Activated CD4-positive, alpha-beta T cell treated with anti-CD3 and anti-CD28 coated beads, Interleukin-2, amount 50 U/mL, for 4 hours (primary cell): ENCODE results near the gene ATG16L1.

Experiments
- DNase-seq, 2 experiments: peaks; one replicate each; pipeline ENCODE4 v3.0.0-alpha.2; 2020

The ATG16L1 gene

GRCh38 chr2:233251306-233252116 lies at the start of gene ATG16L1:
Gene ATG16L1 (plus strand): TSS chr2:233251673. CDS start chr2:233251828, 155 bp downstream.
- DNase-seq: peak; percentile 92 to 94

- DNase-seq: no peak
Observed at GRCh38 chr2:233202531-233202944, 48.9 kb upstream of the ATG16L1 start.

GRCh38 chr2:233203060-233203459 lies 48.4 kb upstream of the ATG16L1 start:
- DNase-seq: no peak

DNA sequence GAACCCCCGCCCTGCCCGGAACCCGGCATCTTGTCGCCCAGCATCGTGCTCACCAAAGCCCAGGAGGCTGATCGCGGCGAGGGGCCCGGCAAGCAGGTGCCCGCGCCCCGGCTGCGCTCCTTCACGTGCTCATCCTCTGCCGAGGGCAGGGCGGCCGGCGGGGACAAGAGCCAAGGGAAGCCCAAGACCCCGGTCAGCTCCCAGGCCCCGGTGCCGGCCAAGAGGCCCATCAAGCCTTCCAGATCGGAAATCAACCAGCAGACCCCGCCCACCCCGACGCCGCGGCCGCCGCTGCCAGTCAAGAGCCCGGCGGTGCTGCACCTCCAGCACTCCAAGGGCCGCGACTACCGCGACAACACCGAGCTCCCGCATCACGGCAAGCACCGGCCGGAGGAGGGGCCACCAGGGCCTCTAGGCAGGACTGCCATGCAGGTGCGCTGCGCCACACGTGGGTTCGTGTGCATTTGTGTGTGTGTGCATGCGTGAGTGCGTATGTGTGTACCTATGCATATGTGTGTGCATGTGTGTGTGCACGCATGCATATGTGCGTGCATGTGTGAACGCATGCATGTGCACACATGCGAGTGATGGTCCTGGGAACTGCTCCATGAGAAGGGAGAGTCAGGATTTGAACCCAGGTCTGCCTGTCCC lies 47.1 kb upstream of the ATG16L1 start:
- DNase-seq: no peak

- DNase-seq: no peak
Observed at GRCh38 chr2:233208382-233209116, 42.9 kb upstream of the ATG16L1 start.

DNA sequence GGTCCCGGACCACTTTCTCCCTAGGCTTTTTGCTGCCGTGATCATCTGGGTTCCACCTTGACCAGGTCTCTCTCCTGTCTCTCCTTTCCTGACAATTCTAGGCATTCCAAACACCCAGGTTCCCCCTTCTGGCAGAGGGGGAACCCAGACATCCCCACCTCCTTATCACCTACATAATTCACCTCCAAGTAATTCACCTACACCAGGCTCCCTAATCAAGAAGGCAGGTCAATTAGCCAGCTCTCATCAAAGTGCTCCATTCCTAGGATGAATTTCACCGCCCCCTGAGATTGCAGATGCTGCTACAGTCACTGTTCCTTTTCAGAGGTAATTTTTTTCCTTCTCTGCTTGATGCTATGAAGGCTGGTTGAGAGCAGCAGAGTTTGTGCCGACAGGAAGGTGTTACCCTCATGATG lies 42.3 kb upstream of the ATG16L1 start:
- DNase-seq: no peak

GRCh38 chr2:233209533-233210171 lies 41.8 kb upstream of the ATG16L1 start:
- DNase-seq: no peak

DNA sequence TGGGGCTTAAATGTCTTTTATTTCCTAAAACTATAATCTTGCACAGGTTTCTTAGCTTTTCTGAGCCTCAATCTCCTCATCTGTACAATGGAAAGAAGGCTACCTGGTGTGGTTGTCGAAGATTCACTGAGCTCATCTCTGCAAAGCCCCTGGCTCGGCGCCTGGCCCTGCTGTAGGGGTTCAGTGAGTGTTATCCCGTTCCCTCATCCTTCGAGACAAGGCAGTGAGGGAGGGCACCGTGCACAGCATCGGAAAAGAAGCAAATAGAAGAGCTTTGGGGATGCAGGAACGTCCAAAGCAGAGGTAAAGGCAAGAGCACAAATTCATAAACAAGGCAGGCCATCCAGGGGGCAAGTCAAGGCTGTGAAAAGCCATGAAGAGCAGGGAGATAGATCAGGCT lies 41.2 kb upstream of the ATG16L1 start:
- DNase-seq: no peak

DNA sequence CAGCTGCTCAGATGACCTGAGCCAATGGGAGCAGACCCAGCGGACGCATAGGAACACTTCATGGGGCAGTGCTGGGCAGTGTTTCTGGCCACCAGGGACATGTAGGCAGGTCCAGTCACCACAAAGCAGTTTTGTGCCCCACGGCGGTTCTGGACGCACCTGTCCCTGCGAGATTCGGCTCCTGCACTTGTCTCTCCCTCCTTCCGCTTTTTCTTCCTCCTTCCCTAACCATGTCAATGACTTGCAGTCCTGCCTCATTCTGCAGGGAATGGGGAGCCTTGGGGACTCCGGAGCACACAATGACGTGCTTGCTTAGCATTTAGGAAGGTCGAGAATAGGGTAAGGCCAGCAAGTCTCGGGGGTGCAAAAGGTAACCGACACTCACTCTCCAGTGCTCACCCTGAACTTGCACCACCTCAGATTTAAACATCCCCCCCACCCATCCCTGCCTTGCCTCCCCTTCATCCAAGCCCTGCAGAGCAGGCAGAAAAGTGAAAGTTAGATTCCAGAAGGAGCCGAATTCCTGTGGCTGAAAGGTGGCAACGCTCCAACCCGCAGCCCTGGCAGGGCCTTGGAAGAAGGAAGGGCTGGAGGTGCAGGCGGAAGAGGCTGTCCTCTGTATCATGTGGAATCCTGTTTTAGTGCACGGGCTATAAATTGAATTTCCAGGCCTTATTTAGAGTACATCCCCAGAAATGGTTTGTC lies 40.5 kb upstream of the ATG16L1 start:
- DNase-seq: no peak

DNA sequence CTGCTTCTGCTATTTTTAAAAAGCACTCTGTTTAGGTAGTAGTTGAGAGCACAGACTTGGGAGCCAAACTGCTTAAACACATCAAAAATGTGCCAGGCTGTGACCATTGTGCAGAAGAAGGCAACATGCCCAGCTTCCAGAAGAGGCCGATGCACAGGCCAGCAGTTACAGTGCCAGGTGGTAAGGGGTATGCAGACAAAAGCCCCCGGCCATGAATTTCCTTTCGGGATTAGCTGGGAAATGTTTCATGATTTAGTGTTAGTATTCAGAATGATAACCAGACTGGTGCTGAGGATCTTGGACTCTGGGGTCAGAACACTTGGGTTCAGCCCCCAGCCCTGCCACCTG lies 40.0 kb upstream of the ATG16L1 start:
- DNase-seq: no peak

- DNase-seq: no peak
Observed at GRCh38 chr2:233213011-233213410, 38.5 kb upstream of the ATG16L1 start.

- DNase-seq: no peak
Observed at GRCh38 chr2:233213975-233214374, 37.5 kb upstream of the ATG16L1 start.

DNA sequence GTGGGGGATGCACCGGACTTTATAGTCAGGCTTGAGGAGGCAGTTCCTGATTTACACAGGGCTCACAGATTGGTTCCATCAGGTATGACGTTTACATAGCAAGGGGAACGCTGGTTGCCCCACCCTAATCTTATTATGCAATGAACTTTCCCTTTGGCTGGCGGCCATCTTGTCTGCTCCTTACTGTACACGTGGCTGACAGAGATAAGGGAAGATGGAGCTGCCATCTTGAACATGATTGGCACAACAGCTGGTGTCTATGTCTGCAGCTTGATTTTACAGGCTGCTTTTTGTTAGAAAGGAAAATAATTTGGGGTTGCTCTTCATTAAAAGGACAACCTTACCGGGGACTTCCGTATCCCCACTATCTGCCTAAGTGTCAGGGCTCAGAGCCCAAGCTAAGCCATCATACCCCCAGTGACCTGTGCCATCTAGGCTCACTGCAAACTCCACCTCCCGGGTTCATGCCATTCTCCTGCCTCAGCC lies 33.5 kb upstream of the ATG16L1 start:
- no peak for DNase-seq

- DNase-seq: no peak
Observed at GRCh38 chr2:233218836-233219235, 32.6 kb upstream of the ATG16L1 start.

DNA sequence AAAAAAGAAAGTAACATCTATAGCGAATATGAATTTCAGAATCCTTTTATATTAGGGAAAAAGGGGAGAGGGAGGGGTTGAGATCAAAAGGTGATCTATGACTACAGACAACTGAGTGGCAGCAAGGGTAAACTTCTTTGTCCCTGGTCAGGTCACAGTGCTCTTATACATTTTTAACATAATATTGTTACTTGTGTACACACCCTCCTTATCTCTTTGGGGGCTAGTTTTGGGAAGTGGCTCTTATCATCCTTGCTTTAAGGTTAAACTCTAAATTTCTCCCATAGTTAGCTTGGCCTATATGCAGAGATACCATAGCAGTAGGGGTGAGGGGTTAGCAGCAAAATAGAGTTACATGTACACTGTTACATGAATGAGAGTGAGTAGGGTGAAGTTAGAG lies 31.6 kb upstream of the ATG16L1 start:
- DNase-seq: no peak

- no peak for DNase-seq
Observed at GRCh38 chr2:233221378-233222063, 30.0 kb upstream of the ATG16L1 start.

DNA sequence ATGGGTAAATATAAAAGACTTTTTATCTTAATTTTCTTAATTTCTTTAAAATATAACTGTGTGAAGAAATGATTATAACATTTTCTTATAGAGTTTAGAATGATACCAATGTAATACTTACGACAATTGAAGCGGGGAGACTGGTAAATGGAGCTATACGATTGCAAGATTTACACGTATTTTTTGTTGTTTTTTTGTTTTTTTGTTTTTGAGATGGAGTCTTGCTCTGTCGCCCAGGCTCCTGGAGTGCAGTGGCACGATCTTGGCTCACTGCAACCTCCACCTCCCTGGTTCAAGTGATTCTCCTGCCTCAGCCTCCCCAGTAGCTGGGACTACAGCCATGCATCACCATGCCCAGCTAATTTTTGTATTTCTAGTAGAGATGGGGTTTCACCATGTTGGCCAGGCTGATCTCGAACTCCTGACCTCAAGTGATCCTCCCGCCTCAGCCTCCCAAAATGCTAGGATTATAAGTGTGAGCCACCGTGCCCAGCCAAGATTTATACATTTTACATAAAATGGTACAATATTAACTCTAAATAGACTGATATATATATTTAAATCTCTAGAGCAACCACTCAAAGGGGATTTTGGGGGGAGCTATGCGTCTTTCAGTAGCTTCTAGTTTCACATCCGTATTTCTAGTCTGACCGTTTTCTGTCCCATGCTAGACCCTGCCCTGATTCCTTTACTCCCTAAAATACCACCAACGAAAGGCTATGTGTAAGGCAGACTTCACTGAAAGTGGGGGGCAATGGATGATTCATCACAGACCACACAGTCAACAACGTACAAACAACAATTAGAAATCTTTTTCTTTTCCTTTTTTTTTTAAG lies 28.2 kb upstream of the ATG16L1 start:
- DNase-seq: no peak

DNA sequence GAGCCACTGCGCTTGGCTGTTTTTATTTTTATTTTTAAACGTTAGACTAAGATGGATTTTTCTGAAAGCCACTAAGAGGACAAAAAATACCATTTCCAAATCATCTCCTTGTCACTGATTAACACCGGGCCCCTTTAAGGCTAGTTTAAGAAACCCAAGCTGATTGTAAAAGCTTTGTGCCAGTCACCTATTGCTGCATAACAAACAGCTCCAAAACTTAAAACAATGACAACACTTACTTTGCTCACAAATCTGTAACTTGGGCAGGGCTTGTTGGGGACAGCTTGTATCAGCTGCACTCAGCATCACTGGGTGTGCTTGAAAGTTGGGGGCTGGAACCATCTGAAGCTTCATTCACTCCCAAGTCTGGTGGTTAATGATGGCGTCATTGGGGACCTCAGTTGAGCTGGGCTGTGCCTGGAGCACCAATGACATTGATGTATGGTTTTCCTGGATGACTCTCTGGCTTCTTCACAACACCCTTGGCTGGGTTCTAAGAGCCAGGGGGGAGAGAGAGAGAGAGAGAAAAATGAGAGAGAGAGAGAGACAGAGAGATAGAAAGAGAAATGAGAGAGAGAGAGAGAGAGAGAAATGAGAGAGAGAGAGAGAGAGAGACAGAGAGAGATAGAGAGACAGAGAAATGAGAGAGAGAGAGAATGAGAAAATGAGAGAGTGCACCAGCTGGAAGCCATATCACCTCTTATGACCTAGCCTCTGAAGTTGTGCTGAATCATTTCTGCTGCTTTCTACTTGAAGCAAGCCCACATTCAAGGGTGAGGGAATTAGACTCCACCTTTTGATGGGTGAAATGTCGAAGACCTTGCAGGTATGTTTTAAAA lies 26.0 kb upstream of the ATG16L1 start:
- no peak for DNase-seq

DNA sequence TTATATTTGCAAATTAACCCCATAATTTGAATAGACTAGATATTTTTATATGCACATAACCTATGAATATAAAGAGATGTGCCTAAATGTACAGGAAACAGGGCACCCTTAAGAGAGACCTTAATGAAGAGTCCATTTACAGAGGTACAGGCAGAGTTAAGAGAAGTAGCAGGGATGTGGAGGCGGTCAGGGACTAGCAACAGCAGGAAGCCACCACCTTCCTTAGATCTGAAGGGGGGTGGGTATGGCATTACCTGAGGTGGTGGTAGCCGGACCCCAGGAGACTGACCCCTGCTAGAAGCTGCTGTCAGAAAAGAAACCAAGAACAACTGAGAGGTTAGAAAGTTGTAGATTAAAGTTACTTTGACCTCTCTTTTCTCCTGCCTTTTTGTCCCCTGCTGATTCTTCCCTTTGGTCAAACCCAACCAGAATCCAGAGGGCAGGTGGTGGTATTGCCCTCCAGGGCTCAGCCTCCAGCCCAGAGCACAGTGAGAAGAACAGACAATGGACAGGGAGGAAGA lies 24.9 kb upstream of the ATG16L1 start:
- no peak for DNase-seq
